CD4-positive, alpha-beta T cell (primary cell): Measurements from ENCODE around the gene BET1. TPM values are rescaled to one million over a fixed set of nuclear protein-coding genes. Genes with fewer than 3 reads are reported as not detected.

Experiments
- ATAC-seq: fragments of 200-7000 bp; cut with Tn5 transposase; one replicate; pipeline ENCODE4 v1.10.0; 2022; ENCODE audit warnings: mild to moderate bottlenecking; ENCODE audit not compliant: poor library complexity
- CTCF ChIA-PET: fragments of 350-600 bp; sonication (Branson Sonifier 250); formaldehyde crosslinking; loops from one replicate; lab custom pipeline; 2021; ENCODE audit warnings: antibody characterized with exemption, inconsistent platforms; lab: Charles Lee
- POLR2A ChIA-PET: fragments of 350-600 bp; sonication (Branson Sonifier 250); formaldehyde crosslinking; loops from one replicate; lab custom pipeline; 2021; ENCODE audit warnings: antibody characterized with exemption, inconsistent platforms; lab: Charles Lee
- DNase-seq, 14 experiments: peaks; one replicate each; pipeline ENCODE4 v3.0.0-alpha.2; 2013 to 2020; ENCODE audit warnings: mixed read lengths in 2 of 14
- H3K27ac ChIP-seq, 2 donors: one replicate each; pipeline versions ENCODE4 v1.5.1 to v1.7.0; 2013; ENCODE audit warnings: low read length in 2 of 2, low read depth in 1 of 2, mild to moderate bottlenecking in 1 of 2
- H3K27me3 ChIP-seq, 2 experiments: 1 replicate in 1 of 2; 2 replicates in 1 of 2; pipeline versions ENCODE4 v1.6.1 to v1.7.0; 2013; ENCODE audit warnings: low read length in 2 of 2, control low read depth in 1 of 2, mild to moderate bottlenecking in 1 of 2, moderate library complexity in 1 of 2; ENCODE audit not compliant: insufficient read depth in 2 of 2, control insufficient read depth in 1 of 2
- H3K36me3 ChIP-seq: one replicate; pipeline ENCODE4 v1.6.1; 2013; ENCODE audit warnings: low read length, control low read depth; ENCODE audit not compliant: insufficient read depth
- H3K4me1 ChIP-seq: one replicate; pipeline ENCODE4 v1.6.1; 2013; ENCODE audit warnings: low read length, control low read depth; ENCODE audit not compliant: insufficient read depth
- H3K4me3 ChIP-seq: one replicate; pipeline ENCODE4 v1.5.1; 2013; ENCODE audit warnings: mild to moderate bottlenecking, low read length, moderate library complexity
- H3K9me3 ChIP-seq, 2 experiments: 1 replicate in 1 of 2; 2 replicates in 1 of 2; pipeline versions ENCODE4 v1.6.1 to v1.7.0; 2013; ENCODE audit warnings: low read length in 2 of 2, mild to moderate bottlenecking in 2 of 2, control low read depth in 1 of 2, moderate library complexity in 1 of 2; ENCODE audit not compliant: control insufficient read depth in 1 of 2, insufficient read depth in 1 of 2
- H3K27ac Mint-ChIP-seq: one replicate; pipeline ENCODE4 v1.8.0; 2020; ENCODE audit warnings: mixed read lengths
- H3K27me3 Mint-ChIP-seq: one replicate; pipeline ENCODE4 v1.8.0; 2021; ENCODE audit warnings: mixed read lengths
- H3K36me3 Mint-ChIP-seq: one replicate; pipeline ENCODE4 v1.8.0; 2021; ENCODE audit warnings: low read depth, mixed read lengths
- H3K4me1 Mint-ChIP-seq: one replicate; pipeline ENCODE4 v1.8.0; 2021; ENCODE audit warnings: low read depth, mixed read lengths
- H3K4me3 Mint-ChIP-seq: one replicate; pipeline ENCODE4 v1.8.0; 2020; ENCODE audit warnings: mild to moderate bottlenecking, mixed read lengths
- H3K9me3 Mint-ChIP-seq: one replicate; pipeline ENCODE4 v1.8.0; 2020; ENCODE audit warnings: mixed read lengths
- intact Hi-C, 2 experiments: fragments of 100-400 bp; cut with DNase I in 1 of 2; cut with micrococcal nuclease in 1 of 2; formaldehyde crosslinking; loops; one replicate each; pipeline versions ENCODE4 v1.15.1 to v1.9.0; 2023 to 2025; cut with DNase I, micrococcal nuclease
- total RNA-seq, 174 experiments: library from RNA in 2 of 174; stranded (reverse) in 2 of 174; gene quantifications; one replicate each; pipeline ENCODE4 v1.2.3 and lab custom pipeline; 2021 to 2026
- TF ChIP-seq, protein P1 (sequence below): fragments of 200-600 bp; IDR thresholded peaks from one replicate; pipeline ENCODE4 v1.8.0; 2022; ENCODE audit warnings: antibody characterized with exemption, mild to moderate bottlenecking

BET1 gene
- total RNA-seq, 2 experiments from 2014 or later, result 7.4 to 9.5 TPM

DNA sequence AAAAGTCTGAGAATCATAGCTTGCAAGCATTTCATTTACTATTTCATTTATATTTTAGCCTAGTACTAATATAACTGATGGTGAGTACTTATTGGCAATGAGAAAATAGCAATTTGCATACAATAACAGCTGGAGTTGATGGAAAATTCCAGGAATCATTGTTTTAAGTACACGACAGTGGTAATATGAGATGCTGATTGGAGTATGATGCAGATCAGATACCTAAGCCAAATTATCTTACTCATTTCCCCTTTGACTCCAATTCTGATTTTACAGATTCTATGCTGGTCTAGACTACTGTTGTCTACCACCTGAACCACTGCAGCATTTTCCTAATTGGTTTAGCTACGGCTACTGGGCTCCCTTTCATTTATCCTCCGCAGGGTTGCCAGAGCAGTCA lies 45.9 kb downstream of the BET1 start:
- no peaks in the 10 kb centered on the region for H3K27me3 ChIP-seq
- H3K4me1 Mint-ChIP-seq, result no peaks in the 10 kb centered on the region
- no peak overlapping the region for H3K27ac Mint-ChIP-seq
- H3K4me1 ChIP-seq, result no peaks in the 10 kb centered on the region
- ATAC-seq (no peak), DNase-seq (no peak)
- H3K36me3 Mint-ChIP-seq, result no peaks in the 10 kb centered on the region
- no peak overlapping the region for H3K4me3 Mint-ChIP-seq
- intact Hi-C loops, result no loop called here
- no peaks in the 10 kb centered on the region for H3K27me3 Mint-ChIP-seq
- H3K4me3 ChIP-seq, result no peak overlapping the region
- H3K9me3 ChIP-seq, result no peaks in the 10 kb centered on the region
- ChIA-PET POLR2A (no interaction called here), CTCF (no interaction called here)
- no peaks in the 10 kb centered on the region for H3K36me3 ChIP-seq
- no peaks in the 10 kb centered on the region for H3K9me3 Mint-ChIP-seq
- TF ChIP-seq, protein P1, sequence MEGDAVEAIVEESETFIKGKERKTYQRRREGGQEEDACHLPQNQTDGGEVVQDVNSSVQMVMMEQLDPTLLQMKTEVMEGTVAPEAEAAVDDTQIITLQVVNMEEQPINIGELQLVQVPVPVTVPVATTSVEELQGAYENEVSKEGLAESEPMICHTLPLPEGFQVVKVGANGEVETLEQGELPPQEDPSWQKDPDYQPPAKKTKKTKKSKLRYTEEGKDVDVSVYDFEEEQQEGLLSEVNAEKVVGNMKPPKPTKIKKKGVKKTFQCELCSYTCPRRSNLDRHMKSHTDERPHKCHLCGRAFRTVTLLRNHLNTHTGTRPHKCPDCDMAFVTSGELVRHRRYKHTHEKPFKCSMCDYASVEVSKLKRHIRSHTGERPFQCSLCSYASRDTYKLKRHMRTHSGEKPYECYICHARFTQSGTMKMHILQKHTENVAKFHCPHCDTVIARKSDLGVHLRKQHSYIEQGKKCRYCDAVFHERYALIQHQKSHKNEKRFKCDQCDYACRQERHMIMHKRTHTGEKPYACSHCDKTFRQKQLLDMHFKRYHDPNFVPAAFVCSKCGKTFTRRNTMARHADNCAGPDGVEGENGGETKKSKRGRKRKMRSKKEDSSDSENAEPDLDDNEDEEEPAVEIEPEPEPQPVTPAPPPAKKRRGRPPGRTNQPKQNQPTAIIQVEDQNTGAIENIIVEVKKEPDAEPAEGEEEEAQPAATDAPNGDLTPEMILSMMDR, result no peak
- H3K27ac ChIP-seq, result no peak overlapping the region

DNA sequence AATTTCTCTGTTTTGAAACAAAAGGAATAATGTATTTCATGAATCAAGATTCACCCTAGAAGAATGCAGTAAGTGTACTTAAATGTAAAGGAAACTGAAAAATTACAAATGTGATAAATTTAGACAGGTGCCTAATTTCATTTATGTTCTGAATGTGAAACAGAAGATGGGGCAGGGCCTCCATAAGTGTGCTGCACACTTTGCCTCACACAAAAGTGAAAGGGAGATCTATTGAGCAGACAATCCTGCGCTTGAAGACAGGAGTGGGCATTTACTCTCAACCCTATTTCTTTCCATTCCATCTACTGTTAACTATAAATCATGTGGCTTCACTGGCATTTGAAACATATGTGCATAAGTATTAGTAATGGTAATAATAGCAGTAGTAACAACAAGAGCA lies 46.4 kb downstream of the BET1 start:
- no peak overlapping the region for H3K4me3 ChIP-seq
- H3K27me3 Mint-ChIP-seq, result no peaks in the 10 kb centered on the region
- no peaks in the 10 kb centered on the region for H3K36me3 Mint-ChIP-seq
- DNase-seq, result no peak
- no peak overlapping the region for H3K27ac Mint-ChIP-seq
- H3K4me1 ChIP-seq, result no peaks in the 10 kb centered on the region
- H3K27ac ChIP-seq, result no peak overlapping the region
- H3K4me1 Mint-ChIP-seq, result no peaks in the 10 kb centered on the region
- POLR2A ChIA-PET, result no interaction called here
- H3K9me3 ChIP-seq, result no peaks in the 10 kb centered on the region
- ATAC-seq, result no peak
- no peaks in the 10 kb centered on the region for H3K27me3 ChIP-seq
- CTCF ChIA-PET, result interaction anchor here (1.2 kb wide), 1 partner anchor 9 kb away, joined by 3 read pairs; no protein-coding TSS in a partner anchor
- H3K4me3 Mint-ChIP-seq, result no peak overlapping the region
- intact Hi-C loops, result no loop called here
- H3K9me3 Mint-ChIP-seq, result no peaks in the 10 kb centered on the region
- TF ChIP-seq, protein P1, result no peak
- H3K36me3 ChIP-seq, result no peaks in the 10 kb centered on the region

DNA sequence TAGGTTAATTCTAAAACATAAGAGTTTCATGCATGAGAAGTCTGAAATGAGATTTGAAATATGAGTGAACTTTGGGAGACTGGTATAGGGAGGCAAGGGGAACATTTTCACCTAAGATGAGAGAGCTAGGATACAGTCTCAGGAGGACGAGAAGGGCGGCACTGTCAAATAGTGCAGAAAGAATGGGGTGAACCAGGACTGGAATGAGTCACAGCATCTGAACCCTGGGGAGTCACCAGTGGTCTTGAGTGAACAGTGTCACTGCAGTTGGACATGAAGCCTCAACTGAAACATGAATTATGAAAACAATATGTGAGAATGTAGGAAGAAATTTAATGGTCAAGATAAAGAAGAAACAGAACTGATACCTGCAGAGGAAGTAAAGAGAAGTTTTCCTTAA lies 48.9 kb downstream of the BET1 start:
- Mint-ChIP-seq H3K36me3 (no peaks in the 10 kb centered on the region), H3K27ac (no peak overlapping the region), H3K9me3 (no peaks in the 10 kb centered on the region), H3K4me1 (no peaks in the 10 kb centered on the region), H3K4me3 (no peak overlapping the region), H3K27me3 (no peaks in the 10 kb centered on the region)
- no peak overlapping the region for H3K4me3 ChIP-seq
- intact Hi-C loops, result no loop called here
- CTCF ChIA-PET, result no interaction called here
- no peak for ATAC-seq
- H3K9me3 ChIP-seq, result no peaks in the 10 kb centered on the region
- no peak for DNase-seq
- H3K4me1 ChIP-seq, result no peaks in the 10 kb centered on the region
- H3K36me3 ChIP-seq, result no peaks in the 10 kb centered on the region
- TF ChIP-seq, protein P1, result no peak
- no peaks in the 10 kb centered on the region for H3K27me3 ChIP-seq
- POLR2A ChIA-PET, result interaction anchor here (1.3 kb wide), 1 partner anchor 11 kb away, joined by 6 read pairs; no protein-coding TSS in a partner anchor
- no peak overlapping the region for H3K27ac ChIP-seq
